WERI-Rb-1 (cell line): ENCODE measurements around the gene CASZ1.
A peak's percentile ranks its signal among the peaks of the same experiment; 100 is the strongest.

Experiments
- DNase-seq: peaks from one replicate; pipeline ENCODE4 v3.0.0-alpha.2; 2020
- H3K27ac ChIP-seq: fragments of 250-450 bp; sonication (Bioruptor Pico); 2 replicates; pipeline ENCODE4 v1.5.1; 2020; ENCODE audit warnings: mild to moderate bottlenecking, moderate library complexity
- H3K27me3 ChIP-seq: fragments of 250-450 bp; sonication (Bioruptor Pico); 2 replicates; pipeline ENCODE4 v1.5.1; 2021; ENCODE audit warnings: mild to moderate bottlenecking, low read depth, moderate library complexity; ENCODE audit not compliant: insufficient read depth, severe bottlenecking
- H3K36me3 ChIP-seq: fragments of 250-450 bp; sonication (Bioruptor Pico); 2 replicates; pipeline ENCODE4 v1.5.1; 2020; ENCODE audit warnings: mild to moderate bottlenecking, moderate library complexity
- H3K4me3 ChIP-seq: 2 replicates; pipeline ENCODE4 v1.5.1; 2011; ENCODE audit warnings: low read depth, mild to moderate bottlenecking, control low read depth, low read length
- H3K9me3 ChIP-seq: fragments of 250-450 bp; sonication (Bioruptor Pico); 2 replicates; pipeline ENCODE4 v1.5.1; 2021; ENCODE audit warnings: mild to moderate bottlenecking, moderate library complexity; ENCODE audit not compliant: severe bottlenecking
- TF ChIP-seq, protein P1 (sequence below): IDR thresholded peaks from 2 replicates; pipeline ENCODE4 v1.5.1; 2011; ENCODE audit warnings: low read depth, mild to moderate bottlenecking, control low read depth, inconsistent platforms, low read length

CASZ1 gene

DNA sequence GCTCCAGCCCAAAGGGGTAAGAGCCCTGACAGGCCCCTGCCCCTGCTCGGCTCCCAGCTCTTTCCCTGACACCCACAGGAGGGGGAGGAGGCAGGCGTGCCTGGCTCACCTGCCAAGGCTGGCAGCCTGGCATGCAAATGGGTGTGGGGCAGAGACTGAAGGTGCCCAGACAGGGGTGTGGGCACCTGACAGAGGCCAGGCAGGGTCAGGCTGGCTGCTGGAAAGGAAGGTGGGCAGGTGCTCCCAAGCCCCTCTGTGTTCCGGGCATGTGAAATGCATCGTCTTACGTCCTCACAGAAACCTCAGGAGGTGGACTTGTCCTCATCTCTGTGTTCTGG, 19.4 kb upstream of the CASZ1 start:
- Histone ChIP-seq H3K4me3 (no peak overlapping the region), H3K36me3 (no peaks in the 10 kb centered on the region), H3K27me3 (no peaks in the 10 kb centered on the region), H3K9me3 (no peaks in the 10 kb centered on the region), H3K27ac (no peak overlapping the region)
- TF ChIP-seq, protein P1, sequence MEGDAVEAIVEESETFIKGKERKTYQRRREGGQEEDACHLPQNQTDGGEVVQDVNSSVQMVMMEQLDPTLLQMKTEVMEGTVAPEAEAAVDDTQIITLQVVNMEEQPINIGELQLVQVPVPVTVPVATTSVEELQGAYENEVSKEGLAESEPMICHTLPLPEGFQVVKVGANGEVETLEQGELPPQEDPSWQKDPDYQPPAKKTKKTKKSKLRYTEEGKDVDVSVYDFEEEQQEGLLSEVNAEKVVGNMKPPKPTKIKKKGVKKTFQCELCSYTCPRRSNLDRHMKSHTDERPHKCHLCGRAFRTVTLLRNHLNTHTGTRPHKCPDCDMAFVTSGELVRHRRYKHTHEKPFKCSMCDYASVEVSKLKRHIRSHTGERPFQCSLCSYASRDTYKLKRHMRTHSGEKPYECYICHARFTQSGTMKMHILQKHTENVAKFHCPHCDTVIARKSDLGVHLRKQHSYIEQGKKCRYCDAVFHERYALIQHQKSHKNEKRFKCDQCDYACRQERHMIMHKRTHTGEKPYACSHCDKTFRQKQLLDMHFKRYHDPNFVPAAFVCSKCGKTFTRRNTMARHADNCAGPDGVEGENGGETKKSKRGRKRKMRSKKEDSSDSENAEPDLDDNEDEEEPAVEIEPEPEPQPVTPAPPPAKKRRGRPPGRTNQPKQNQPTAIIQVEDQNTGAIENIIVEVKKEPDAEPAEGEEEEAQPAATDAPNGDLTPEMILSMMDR: no peak
- no peak for DNase-seq

GRCh38 chr1:10814976-10815857, 18.8 kb upstream of the CASZ1 start:
- H3K9me3 ChIP-seq: no peaks in the 10 kb centered on the region
- no peaks in the 10 kb centered on the region for H3K36me3 ChIP-seq
- TF ChIP-seq, protein P1: no peak
- H3K27me3 ChIP-seq: no peaks in the 10 kb centered on the region
- no peak overlapping the region for H3K4me3 ChIP-seq
- no peak overlapping the region for H3K27ac ChIP-seq
- DNase-seq: no peak

DNA sequence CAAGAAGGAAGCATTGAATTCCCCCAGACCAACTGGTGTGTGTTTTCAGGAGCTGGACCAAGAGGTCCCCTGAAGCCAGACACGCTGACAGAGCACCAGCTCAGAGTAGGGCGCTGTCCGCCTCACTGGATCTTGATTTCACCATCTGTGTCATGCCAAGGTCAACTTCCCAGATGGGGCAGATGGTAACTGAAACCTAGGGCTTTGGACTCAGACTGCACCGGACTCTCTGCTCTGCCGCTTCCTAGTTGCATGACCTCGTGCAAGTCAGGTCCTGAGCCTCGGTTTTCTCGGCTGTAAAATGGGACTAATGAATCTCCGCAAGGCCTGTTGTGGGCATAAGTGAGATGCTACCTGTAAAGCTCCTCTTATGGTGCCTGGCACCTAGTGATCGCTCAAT, 17.9 kb upstream of the CASZ1 start:
- Histone ChIP-seq H3K9me3 (no peaks in the 10 kb centered on the region), H3K4me3 (peak overlapping the region; percentile 15; the same call in 1 of the 2 replicates), H3K36me3 (no peaks in the 10 kb centered on the region), H3K27me3 (no peaks in the 10 kb centered on the region), H3K27ac (peak overlapping the region; percentile 38)
- DNase-seq: peak; percentile 67
- TF ChIP-seq, protein P1: no peak

DNA sequence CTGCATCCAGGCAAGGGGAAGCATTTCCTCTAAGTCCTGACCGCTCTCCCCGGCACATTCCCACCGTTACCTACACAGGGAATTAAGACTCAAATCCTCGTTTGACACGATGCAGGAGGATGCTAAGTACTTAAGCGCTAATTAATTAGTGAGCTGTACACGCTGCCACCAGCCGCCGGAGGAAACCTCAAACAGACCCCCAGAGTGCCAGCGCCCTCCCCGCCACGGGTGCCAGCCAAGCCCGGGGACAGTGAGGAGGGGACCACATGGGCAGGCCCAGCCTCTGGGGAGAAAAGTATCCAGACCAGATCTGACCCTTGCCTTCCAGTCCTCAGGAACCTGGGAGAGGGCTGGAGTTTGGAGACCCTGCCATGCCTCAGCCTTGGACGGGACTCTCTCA, 17.4 kb upstream of the CASZ1 start:
- Histone ChIP-seq H3K36me3 (no peaks in the 10 kb centered on the region), H3K27me3 (no peaks in the 10 kb centered on the region), H3K27ac (peak overlapping the region; percentile 38)

DNA sequence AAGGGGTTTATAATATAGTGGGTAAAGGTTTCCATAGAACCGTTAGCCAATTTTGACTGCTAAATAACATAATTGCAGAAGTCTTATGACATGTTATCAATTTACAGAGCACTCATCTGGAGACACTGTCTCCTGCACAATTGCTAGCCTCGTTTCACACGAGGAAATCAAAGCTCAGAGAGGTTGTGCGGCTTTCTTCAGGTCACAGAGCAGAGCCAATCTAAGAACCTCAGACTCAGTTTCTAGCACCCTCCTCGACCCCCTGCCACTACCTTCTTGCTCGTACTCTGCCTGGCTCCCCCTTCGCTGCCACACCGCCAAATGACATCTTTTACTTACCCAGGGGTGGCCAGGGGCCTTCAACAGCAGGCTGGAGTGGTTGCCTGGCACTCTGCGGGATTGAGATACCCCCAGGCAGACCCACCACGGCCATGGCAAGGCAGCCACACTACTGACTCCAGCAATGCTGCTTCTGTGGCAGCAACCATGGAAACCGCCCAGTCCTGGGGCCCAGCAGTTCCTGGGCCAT, 16.0 kb upstream of the CASZ1 start:
- TF ChIP-seq, protein P1: no peak
- H3K9me3 ChIP-seq: no peaks in the 10 kb centered on the region
- no peak overlapping the region for H3K27ac ChIP-seq
- no peak overlapping the region for H3K4me3 ChIP-seq
- no peaks in the 10 kb centered on the region for H3K27me3 ChIP-seq
- H3K36me3 ChIP-seq: no peaks in the 10 kb centered on the region
- DNase-seq: no peak

More for the DNA sequence above, 17.4 kb upstream of the CASZ1 start:
- DNase-seq: peak; percentile 72
- TF ChIP-seq, protein P1: no peak
- Histone ChIP-seq H3K9me3 (no peaks in the 10 kb centered on the region), H3K4me3 (peak overlapping the region; percentile 15; the same call in 1 of the 2 replicates)

DNA sequence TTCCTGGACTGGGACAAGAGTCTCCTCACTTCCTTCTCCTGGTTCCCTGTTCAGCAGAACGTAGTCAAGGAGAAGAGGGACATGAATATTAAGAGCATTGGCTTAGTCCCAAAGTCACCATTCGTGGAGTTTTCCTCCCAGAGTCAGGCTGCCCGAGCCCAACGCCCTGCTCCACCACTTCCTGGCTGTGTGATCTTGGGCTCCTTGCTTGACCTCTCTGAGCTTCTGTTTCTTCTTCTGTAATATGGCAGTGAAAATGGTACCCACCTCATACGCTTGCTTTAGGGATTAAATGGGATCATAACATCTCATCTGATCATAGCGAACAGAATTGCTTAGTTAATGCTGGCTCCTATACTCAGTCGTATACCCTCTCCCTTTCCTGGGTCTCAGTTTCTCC, 12.0 kb upstream of the CASZ1 start:
- TF ChIP-seq, protein P1: no peak
- H3K27ac ChIP-seq: no peak overlapping the region

More for the DNA sequence above, 12.0 kb upstream of the CASZ1 start:
- Histone ChIP-seq H3K4me3 (no peak overlapping the region), H3K27me3 (no peaks in the 10 kb centered on the region), H3K36me3 (no peaks in the 10 kb centered on the region), H3K9me3 (no peaks in the 10 kb centered on the region)
- DNase-seq: no peak
